BE2C (cell line): ENCODE data around the gene AHSG.

Experiments used
- DNase-seq: peaks from one replicate; pipeline ENCODE4 v3.0.0-alpha.2; 2020
- H3K27me3 ChIP-seq: fragments of 250-450 bp; sonication (Bioruptor Pico); 2 replicates; pipeline ENCODE4 v1.5.1; 2020; ENCODE audit warnings: mild to moderate bottlenecking
- H3K36me3 ChIP-seq: fragments of 250-450 bp; sonication (Bioruptor Pico); 2 replicates; pipeline ENCODE4 v1.5.1; 2020; ENCODE audit warnings: mild to moderate bottlenecking
- H3K4me1 ChIP-seq: fragments of 250-450 bp; sonication (Bioruptor Pico); 2 replicates; pipeline ENCODE4 v1.5.1; 2020
- H3K4me3 ChIP-seq: 2 replicates; pipeline ENCODE4 v1.5.1; 2011; ENCODE audit warnings: low read depth, low read length
- H3K9me3 ChIP-seq: fragments of 250-450 bp; sonication (Bioruptor Pico); 2 replicates; pipeline ENCODE4 v1.5.1; 2020
- TF ChIP-seq, protein P1 (sequence below): IDR thresholded peaks from 2 replicates; pipeline ENCODE4 v1.5.1; 2012; ENCODE audit warnings: mild to moderate bottlenecking, low read depth, low read length

AHSG gene

DNA sequence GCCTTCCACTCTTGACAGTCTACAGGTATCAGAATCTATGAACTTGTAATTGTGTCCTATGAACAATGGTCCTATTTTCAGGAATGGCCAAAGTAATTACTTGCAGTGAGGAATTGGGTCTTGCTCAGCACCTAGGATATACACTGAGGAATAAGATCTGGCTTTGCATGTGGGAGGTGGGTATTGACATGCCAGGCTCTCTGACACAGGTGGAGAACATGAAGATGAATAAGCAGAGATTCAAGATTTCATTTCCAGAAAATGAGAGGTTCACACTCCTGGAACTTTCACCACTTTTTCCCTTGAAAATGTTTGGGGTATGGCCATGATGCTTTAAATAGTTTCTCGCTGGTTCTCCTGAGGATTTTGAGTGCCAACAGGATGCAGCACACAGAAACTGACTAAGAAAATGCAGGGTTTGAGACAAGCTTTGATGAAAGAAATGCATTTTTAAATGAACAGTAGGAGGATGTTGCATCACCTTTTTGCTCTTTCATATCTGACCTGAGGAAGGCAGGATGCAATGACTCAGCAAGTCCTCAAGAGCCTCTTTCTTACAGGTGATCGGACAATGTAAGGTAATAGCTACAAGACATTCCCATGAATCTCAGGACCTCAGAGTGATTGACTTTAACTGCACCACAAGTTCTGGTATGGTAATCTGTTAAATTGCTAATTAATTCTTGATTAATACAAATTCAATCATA is 56.7 kb downstream of the AHSG start:
- DNase-seq, result no peak
- no peaks in the 10 kb centered on the region for H3K9me3 ChIP-seq

DNA sequence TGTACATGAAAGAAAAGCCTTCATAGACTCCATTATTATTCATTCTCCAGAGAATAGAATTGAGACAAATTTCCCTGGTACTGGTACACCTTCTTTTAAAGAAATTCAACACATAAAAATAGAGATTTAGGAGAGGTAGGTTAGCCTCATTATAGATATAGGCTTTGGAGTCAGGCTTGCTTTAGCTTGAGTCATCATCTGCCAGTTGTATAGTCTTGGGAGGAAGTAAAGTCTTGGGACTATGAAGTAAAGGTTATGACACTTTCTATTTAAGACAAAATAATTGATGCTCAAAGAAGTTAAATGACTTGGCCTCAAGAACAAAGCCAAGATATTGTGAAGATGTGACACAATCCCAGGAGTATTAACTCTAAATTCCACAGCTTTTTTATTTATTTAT is 57.3 kb downstream of the AHSG start:
- H3K27me3 ChIP-seq, result peaks cover 50% of the 10 kb centered on the region
- no peaks in the 10 kb centered on the region for H3K9me3 ChIP-seq
- H3K36me3 ChIP-seq, result no peaks in the 10 kb centered on the region
- DNase-seq, result no peak
- H3K4me3 ChIP-seq, result no peak overlapping the region
- TF ChIP-seq, protein P1, sequence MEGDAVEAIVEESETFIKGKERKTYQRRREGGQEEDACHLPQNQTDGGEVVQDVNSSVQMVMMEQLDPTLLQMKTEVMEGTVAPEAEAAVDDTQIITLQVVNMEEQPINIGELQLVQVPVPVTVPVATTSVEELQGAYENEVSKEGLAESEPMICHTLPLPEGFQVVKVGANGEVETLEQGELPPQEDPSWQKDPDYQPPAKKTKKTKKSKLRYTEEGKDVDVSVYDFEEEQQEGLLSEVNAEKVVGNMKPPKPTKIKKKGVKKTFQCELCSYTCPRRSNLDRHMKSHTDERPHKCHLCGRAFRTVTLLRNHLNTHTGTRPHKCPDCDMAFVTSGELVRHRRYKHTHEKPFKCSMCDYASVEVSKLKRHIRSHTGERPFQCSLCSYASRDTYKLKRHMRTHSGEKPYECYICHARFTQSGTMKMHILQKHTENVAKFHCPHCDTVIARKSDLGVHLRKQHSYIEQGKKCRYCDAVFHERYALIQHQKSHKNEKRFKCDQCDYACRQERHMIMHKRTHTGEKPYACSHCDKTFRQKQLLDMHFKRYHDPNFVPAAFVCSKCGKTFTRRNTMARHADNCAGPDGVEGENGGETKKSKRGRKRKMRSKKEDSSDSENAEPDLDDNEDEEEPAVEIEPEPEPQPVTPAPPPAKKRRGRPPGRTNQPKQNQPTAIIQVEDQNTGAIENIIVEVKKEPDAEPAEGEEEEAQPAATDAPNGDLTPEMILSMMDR, result no peak
- H3K4me1 ChIP-seq, result no peaks in the 10 kb centered on the region

More for the DNA sequence above, 56.7 kb downstream of the AHSG start:
- TF ChIP-seq, protein P1, result no peak
- no peaks in the 10 kb centered on the region for H3K4me1 ChIP-seq
- no peak overlapping the region for H3K4me3 ChIP-seq
- H3K27me3 ChIP-seq, result peaks cover 49% of the 10 kb centered on the region
- H3K36me3 ChIP-seq, result no peaks in the 10 kb centered on the region
